HUDEP-2 (cell line): Measurements from ENCODE around the gene MTHFR.

Experiments used
- DNase-seq, 76 experiments: peaks; one replicate each; lab custom pipeline; 2025; ENCODE audit not compliant: unreplicated experiment in 76 of 76; lab: John Stamatoyannopoulos, UW

The MTHFR gene

DNA sequence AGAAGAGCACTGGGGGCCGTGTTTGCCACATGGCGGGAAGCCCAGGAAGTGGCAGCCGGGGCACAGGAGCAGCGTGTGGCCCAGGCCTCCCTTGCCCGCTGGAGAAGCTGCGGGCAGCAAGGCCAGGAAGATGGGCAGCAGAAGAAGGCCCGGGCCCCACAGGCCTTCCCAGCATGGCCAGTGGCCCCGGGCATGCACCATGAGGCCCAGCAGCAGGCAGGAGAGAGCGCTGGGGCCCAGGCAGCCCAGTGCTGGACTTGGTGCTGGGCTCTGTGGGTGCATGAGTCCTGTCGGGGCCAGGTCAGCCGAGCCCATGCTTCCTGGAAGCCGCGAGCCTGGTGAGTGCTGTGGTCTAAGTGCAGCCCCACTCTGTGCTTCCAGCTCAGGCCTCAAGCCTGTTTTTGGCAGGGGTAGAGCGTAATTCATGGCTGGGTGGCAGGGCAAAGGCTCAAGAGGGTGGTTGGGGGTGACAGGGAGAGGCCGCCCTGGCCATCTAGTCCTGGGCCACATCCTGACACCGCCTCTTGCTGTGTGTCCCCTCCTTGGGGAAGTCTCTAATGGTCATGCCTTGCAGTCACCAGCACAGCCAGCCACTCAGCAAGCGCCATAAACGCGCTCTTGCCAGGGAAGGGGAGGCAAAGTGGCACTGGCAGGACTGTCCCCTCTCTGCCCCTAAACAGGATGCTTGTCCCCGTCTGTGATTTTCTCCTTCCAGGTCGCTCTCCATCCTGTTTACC, 21.3 kb downstream of the MTHFR start:
- no peak for DNase-seq

DNA sequence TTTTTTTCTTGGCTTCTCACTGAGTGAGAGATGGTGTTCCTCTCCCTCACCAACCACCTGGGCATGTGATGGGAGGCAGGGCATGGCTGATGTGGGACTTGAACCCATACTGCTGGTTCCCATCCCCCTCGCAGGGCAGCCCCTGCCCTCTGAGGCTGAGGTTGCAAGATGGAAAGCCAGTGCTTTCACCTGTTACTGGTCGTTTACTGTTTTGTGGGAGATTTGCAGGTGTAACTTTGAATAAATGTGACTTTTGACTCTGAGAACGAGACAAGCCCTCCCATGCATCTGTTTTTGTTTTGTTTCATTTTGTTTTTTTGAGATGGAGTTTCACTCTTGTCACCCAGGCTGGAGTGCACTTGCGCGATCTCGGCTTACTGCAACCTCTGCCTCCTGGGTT, 22.2 kb downstream of the MTHFR start:
- no peak for DNase-seq

DNA sequence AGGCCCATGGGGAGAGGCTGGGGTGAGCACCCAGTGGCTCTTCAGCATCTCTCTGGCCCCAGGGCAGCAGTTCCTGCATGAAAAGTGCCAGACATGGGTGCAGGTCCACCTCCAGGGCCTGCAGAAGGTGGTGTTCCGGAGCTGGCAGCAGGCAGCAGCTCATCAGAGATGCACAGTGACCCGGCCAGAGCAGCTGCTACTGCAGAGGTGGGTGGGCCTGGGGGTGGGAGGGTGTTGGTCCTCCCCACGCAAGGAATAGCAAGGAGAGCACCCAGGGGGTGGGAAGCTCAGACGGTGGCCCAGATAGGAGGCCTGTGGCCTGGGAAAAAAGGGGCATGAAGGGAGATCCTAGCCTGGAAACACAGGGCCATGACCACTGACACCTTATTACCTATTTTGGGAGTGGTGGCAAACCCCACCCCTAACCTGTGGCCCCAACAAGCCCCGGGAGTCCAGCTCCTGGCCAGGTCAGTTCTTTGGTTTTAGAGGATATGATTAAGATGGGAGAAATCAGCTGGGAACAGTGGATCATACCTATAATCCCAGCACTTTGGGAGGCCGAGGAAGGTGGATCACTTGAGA, 23.5 kb downstream of the MTHFR start:
- no peak for DNase-seq

DNA sequence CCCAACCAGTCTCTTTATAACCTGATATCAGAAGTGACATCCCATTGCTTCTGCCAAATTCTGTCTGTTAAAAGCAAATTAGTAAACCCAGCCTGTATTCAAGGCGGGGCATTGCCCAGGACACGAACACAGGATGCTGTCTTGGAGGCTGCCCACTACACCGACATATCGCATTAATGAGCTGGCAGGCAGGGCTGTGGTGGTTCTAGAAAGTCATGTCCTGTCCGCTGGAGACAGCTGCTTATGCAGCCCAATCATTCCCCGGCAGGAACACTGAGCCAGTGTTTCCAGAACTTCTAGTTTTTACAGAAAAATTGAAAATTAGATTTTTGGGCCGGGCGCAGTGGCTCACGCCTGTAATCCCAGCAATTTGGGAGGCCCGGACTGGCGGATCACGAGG, 24.5 kb downstream of the MTHFR start:
- no peak for DNase-seq

DNA sequence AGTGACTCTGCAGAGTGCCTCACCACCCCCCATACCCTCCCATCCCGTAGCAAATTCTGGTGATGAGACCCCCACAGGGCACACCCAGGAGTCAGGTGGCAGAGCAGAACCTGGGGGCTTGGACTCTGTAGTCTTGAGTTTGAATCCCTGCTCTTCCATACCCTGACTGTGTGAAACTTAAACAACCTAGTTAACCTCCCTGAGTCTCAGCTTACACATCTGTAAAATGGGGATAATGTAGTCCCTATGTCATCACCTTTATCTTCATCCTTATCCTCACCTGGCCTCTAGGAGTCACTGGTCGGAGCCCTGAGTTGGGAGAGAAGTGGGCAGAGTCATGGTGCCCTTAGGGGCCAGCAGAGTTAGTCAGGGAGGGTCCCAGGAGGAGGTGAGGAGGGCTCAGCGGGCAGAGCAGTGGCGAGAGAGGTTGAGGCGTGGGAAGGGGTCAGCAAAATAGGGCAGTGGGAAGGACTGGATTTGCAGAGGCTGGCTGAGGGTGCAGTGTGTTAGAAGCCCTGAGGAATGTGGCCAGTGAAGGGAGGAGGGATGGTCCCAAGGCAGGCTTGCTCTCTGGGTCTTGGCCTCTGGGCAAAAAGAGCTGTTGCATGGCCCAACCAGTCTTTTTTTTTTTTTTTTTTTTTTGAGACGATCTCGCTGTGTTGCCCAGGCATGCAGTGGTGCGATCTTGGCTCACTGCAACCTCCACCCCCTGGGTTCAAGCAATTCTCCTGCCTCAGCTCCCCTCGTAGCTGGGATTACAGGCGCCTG, 25.2 kb downstream of the MTHFR start:
- no peak for DNase-seq

DNA sequence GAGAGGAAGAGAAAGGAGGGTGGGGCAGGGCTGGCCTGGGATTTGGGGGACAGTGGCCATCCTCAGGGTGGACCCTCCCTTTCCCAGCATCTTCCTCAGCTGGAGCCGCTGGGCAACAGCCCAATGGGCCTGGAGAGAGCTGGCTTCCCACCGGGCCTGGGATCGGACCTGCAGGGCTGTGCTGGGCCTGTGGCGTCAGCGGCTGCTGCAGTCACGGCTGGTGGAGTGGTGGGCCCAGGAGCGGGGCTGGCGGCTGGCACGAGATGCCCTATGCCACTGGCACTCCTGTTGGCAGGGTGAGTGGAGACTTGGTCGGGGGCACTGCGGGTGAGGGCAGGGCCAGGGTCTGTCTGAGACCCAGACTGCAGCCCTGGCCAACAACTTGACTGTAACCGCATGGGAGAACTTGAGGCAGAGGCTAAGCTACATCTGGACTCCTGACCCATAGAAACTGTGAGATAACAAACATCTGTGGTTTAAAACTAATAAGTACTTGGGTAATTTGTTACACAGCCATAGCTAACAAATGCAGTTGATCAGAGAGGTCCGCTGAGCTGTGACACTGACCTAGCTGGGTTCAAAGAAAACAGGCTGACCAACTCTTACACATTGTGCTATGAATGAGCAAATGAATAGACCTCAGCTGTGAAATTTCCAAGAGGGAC, 25.9 kb downstream of the MTHFR start:
- DNase-seq, result no peak

DNA sequence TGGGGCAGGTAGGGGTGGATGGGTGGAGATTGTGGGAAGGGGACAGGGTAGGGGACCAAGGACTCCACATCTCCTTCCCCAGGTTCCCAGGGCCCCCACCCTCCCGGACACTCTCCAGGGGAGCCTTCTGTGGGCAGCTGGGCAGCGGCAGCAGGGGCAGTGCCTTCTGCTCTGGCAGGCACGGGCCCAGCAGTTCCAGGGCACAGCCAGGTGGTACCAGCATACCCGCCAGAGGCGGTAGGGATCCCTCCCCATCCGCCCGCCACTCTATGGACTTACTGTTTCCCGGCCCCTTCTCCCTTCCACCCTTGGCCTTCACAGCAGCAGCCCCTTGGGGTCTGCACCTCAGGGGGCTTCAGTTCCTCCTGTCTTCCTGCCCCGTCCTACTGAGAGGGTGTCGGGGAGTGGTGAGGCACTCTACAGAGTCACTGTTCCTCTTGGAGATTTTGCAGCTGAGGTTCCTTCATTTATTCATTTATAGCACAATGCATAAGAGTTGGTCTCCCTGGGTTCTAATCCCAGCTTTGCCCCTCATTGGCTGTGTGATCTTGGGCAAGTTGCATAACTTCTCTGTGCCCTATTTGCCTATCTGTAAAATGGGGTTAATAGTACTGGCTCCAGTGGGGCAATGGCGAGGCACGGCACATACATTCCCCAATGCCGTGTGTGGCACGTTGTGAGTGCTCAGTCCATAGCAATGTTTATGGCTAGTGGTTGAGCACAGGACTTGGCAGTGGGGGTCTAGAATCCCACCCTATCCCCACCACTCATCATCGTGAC, 26.7 kb downstream of the MTHFR start:
- DNase-seq, result no peak

DNA sequence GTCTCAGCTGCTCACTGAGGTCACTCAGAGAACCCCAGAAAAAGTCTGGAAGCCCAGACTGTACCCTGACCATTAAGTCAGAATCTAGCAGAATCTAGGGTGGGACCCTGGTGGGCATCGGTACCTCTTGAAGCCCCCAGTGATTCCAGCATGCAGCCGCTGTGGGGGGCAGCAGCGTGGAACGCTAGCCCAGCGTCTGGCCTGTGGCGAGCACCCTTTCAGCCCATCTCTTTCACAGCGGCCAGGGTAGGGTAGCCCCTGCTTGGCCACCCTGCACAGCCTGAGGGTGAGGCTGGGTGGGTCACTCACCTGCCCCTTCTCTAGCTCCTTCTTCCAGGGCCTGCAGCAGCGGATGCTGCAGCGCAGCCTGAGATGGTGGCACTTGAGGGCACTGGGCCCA, 27.4 kb downstream of the MTHFR start:
- no peak for DNase-seq

DNA sequence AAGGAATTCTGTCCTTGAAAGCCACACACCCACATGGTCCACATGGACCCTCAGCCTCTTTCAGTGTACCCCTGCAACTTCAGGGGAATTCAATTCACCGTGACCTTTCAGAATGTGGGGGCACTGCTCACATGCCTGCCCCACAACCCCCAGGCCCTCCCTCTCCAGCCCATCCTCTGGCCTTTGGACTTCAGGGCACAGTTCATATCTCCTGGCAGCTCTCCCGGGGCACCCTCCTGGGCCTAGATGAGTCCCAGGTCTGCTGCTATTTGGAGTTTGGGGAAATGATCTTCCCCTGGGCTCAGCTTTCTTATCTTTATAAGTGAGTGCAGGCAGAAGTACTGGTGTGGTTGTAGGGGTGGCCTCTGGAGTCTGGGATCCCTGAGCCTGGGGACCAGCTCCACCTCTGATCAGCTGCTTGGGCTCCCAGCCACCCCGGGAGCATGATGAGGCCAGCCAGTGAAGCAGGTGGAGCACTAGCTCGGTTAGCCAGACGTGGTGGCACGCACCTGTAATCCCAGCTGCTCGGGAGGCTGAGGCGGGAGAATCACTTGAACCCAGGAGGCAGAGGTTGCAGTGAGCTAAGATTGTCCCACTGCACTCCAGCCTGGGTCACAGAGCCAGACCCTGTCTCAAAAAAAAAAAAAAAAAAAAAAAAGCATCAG, 28.0 kb downstream of the MTHFR start:
- no peak for DNase-seq

DNA sequence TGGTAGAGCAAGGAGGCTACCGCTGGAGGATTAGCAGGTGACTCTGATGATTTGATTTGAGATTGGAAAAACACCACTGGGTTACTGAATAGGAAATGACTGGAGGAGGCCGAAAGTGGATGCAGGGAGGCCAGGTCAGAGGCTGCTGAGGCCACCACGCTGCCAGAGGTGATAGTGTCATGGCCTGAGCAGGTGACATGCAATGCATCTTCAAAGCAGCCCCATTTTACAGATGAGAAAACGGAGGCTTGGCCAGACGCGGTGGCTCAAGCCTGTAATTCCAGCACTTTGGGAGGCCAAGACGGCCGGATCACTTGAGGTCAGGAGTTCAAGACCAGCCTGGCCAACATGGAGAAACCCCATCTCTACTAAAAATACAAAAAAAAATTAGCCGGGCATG, 31.0 kb downstream of the MTHFR start:
- DNase-seq, result no peak

- DNase-seq, result no peak
Observed at GRCh38 chr1:11772458-11772857, 33.3 kb downstream of the MTHFR start.

- DNase-seq, result no peak
Observed at GRCh38 chr1:11771481-11772043, 34.2 kb downstream of the MTHFR start.

DNA sequence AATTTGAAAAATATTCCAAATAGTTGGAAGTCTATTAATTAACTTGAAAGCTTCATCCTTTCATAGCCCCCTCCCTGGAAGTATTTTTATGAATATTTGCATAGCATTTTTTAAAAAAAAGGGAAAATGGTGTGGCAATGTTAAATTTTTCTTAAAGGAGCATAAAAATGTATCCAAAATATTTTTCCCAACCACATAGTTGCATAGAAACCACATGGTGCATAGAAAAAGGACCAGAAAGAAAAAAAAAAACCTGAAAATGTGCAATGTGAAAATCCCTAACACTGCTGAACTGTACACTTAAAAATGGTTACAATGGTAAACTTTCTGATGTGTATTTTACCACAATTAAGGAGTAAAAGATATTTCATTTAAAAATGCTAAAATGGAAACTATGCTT, 35.8 kb downstream of the MTHFR start:
- no peak for DNase-seq

DNA sequence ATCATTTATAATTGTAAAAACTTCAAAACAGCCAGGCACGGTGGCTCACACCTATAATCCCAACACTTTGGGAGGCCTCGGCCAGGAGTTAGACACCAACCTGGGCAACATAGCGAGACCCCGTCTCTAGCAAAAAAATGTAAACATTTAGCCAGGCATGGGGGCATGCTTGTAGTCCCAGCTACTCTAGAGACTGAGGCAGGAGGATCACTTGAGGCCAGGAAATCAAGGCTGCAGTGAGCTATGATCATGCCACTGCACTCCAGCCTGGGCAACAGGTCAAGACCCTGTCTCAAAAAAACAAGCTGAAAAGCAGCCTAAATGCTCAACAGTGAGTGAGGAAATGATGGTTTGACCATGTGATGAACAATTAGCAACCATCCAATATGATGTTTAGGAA, 36.5 kb downstream of the MTHFR start:
- DNase-seq, result no peak

DNA sequence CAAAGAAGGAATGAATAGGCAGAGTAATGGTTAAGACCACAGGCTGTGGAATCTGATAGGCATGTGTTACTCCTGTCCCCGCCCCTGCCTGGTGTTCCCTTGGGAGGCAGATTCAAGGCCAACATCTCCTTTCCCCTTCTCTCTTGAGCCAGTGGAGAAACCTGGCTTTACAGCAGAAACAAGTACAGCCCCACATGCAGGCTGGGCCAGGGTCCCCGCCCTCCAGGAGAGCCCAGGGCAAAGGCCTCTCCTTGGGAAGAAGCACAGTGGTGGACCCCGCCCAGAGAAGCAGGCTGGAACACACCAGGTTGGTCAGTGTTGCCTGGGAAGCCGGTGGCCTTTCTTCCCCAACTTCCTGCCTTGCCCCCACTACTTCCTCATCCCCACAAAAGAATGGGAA, 36.9 kb downstream of the MTHFR start:
- no peak for DNase-seq

- DNase-seq, result no peak
Observed at GRCh38 chr1:11767922-11768704, 37.7 kb downstream of the MTHFR start.

DNA sequence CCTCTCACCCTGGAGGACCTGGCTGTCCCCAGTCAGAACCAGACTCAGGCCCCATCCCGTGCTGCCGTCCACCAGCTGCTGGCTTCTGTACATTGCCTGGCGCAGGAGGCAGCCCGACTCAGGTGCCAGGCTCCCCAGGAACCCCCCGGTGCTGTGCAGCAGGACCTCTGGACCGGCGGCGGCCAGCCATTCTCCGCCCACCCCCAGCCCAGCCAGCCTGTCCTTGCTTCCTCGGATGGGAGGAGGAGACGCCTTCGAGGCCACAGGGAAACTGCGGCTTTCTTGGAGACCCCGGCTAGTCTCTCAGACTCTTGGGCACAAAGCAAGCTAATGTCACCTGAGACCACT, 39.4 kb downstream of the MTHFR start:
- DNase-seq, result no peak

GRCh38 chr1:11765661-11766428, 39.9 kb downstream of the MTHFR start:
- no peak for DNase-seq
